RWPE1 (cell line): ENCODE data around the gene USO1.
"Not testable (repeated sequence)": the region's sequence is repeated elsewhere in the genome, so short reads cannot be mapped to it uniquely, and the experiment has no call there.

Source experiments
- CTCF ChIA-PET: fragments of 350-600 bp; sonication (Branson Sonifier 250); formaldehyde crosslinking; extraction: SDS; loops from one replicate; lab custom pipeline; 2021; lab: Yijun Ruan, JAX
- POLR2A ChIA-PET: fragments of 400-600 bp; formaldehyde crosslinking; extraction: SDS; loops from one replicate; lab custom pipeline; 2020; ENCODE audit warnings: antibody characterized with exemption; ENCODE audit not compliant: low non-redundant PET; lab: Yijun Ruan, JAX
- DNase-seq: peaks from one replicate; pipeline ENCODE4 v3.0.0; 2012; ENCODE audit warnings: low spot score
- H3K27ac ChIP-seq: fragments of 450-650 bp; 2 replicates; pipeline ENCODE4 v1.5.1; 2017
- CTCF ChIP-seq: fragments of 450-650 bp; conservative IDR thresholded peaks from 2 replicates; pipeline ENCODE4 v1.5.1; 2017; ENCODE audit warnings: low read depth, mild to moderate bottlenecking

The USO1 gene

GRCh38 chr4:75841641-75842520, 117.5 kb downstream of the USO1 start:
- H3K27ac ChIP-seq = no peak overlapping the region
- no peak for TF ChIP-seq CTCF
- ChIA-PET POLR2A (no interaction called here), CTCF (interaction anchor here (0.6 kb wide), 1 partner anchor 1646 kb away, joined by 4 read pairs; no protein-coding TSS in a partner anchor)
- no peak for DNase-seq

- CTCF ChIA-PET = no interaction called here
Observed at GRCh38 chr4:75843596-75843995, 119.2 kb downstream of the USO1 start.

GRCh38 chr4:75844151-75844662, 119.8 kb downstream of the USO1 start:
- H3K27ac ChIP-seq = no peak overlapping the region
- ChIA-PET POLR2A (no interaction called here), CTCF (no interaction called here)
- no peak for DNase-seq
- no peak for TF ChIP-seq CTCF

More at GRCh38 chr4:75843596-75843995, 119.2 kb downstream of the USO1 start:
- no peak overlapping the region for H3K27ac ChIP-seq
- POLR2A ChIA-PET = no interaction called here
- TF ChIP-seq CTCF = no peak
- no peak for DNase-seq

- TF ChIP-seq CTCF = no peak
- ChIA-PET POLR2A (no interaction called here), CTCF (no interaction called here)
- H3K27ac ChIP-seq = no peak overlapping the region
- DNase-seq = no peak
Observed at GRCh38 chr4:75845992-75846391, 121.6 kb downstream of the USO1 start.

GRCh38 chr4:75848171-75848760, 123.9 kb downstream of the USO1 start:
- TF ChIP-seq CTCF = peak; percentile 75
- DNase-seq = peak; percentile 63
- CTCF ChIA-PET = interaction anchor here (0.6 to 1.6 kb wide), 20 partner anchors 8 to 916 kb away, joined by 3 to 9 read pairs (median 3); partner anchors contain the start of genes PARM1 and USO1
- POLR2A ChIA-PET, H3K27ac ChIP-seq: not testable (repeated sequence)

GRCh38 chr4:75848891-75849290, 124.5 kb downstream of the USO1 start:
- POLR2A ChIA-PET = no interaction called here
- no peak for TF ChIP-seq CTCF
- CTCF ChIA-PET = interaction anchor here (1.2 to 1.6 kb wide), 2 partner anchors 22 to 27 kb away, joined by 3 to 6 read pairs; no protein-coding TSS in a partner anchor
- DNase-seq = no peak
- H3K27ac ChIP-seq = no peak overlapping the region
